HL-60 (cell line): ENCODE measurements around the gene CD81.

Source experiments
- DNase-seq, 2 experiments: peaks; one replicate each; pipeline ENCODE4 v3.0.0-alpha.2; 2010 to 2020; ENCODE audit warnings: low read depth in 1 of 2, low spot score in 1 of 2
- H3K27ac ChIP-seq: fragments of 250-450 bp; sonication (Bioruptor Pico); replicated peaks from 2 replicates; pipeline ENCODE4 v1.5.1; 2020; ENCODE audit warnings: mild to moderate bottlenecking, moderate library complexity
- H3K27me3 ChIP-seq: fragments of 250-450 bp; sonication (Bioruptor Pico); 2 replicates; pipeline ENCODE4 v1.5.1; 2021; ENCODE audit warnings: mild to moderate bottlenecking, moderate library complexity; ENCODE audit not compliant: insufficient read depth, poor library complexity, severe bottlenecking
- H3K4me3 ChIP-seq: replicated peaks from 2 replicates; pipeline ENCODE4 v1.5.1; 2011; ENCODE audit warnings: mild to moderate bottlenecking, control low read depth, low read length; ENCODE audit not compliant: insufficient read depth
- GABPA ChIP-seq: IDR thresholded peaks from 2 replicates; pipeline ENCODE4 v1.6.1; 2012; ENCODE audit warnings: low read depth
- POLR2AphosphoS5 ChIP-seq: IDR thresholded peaks from 2 replicates; pipeline ENCODE4 v1.6.1; 2012; ENCODE audit warnings: low read depth
- SPI1 ChIP-seq: IDR thresholded peaks from 2 replicates; pipeline ENCODE4 v1.6.1; 2012; ENCODE audit warnings: low read depth, mild to moderate bottlenecking, borderline replicate concordance
- TF ChIP-seq, protein P1 (sequence below): IDR thresholded peaks from 2 replicates; pipeline ENCODE4 v1.6.1; 2012; ENCODE audit warnings: low read depth; ENCODE audit not compliant: insufficient replicate concordance
- TF ChIP-seq, protein P2 (sequence below): IDR thresholded peaks from one replicate; pipeline ENCODE4 v1.5.1; 2011; ENCODE audit warnings: low read length, control low read depth, inconsistent platforms; ENCODE audit not compliant: insufficient read depth

The CD81 gene

DNA sequence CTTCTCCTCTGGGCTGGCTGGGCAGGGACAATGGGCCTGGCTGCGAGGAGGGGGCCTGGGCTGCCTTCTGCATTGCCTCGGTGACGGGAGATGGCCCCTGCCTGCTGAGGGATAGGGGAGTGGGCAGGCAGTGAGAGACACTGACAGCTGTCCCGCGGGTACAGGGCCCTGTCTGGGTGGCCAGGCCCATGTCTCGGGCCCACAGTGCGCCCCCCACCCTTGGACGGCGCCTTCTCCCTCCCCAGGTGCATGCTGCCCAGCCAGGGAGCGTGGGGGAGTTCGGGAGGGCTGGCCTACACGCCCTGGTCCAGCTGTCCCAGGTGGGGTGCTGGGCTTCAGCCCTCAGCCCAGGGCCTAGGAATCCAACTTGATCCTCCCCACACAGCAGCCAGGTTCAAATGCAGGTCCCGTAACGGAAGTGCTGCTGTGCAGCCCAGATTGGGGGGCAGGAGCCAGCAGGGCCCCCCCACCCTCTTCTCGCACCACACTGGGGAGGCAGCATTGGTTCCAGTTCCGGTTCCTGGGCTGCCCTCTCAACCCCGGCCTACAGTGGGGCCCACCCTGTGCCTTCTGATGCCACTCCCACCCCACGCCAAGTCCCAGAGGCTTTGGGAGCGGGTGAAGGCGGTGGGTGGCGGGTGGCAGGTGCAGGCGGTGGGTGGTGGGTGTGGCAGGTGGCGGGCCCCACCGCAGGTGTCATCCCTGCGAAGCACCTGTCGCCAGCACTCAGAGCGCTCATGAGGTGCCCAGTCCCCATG lies 16.2 kb downstream of the CD81 start:
- H3K4me3 ChIP-seq: no peak overlapping the region
- DNase-seq: no peak
- H3K27ac ChIP-seq: no peak overlapping the region
- TF ChIP-seq, protein P1, sequence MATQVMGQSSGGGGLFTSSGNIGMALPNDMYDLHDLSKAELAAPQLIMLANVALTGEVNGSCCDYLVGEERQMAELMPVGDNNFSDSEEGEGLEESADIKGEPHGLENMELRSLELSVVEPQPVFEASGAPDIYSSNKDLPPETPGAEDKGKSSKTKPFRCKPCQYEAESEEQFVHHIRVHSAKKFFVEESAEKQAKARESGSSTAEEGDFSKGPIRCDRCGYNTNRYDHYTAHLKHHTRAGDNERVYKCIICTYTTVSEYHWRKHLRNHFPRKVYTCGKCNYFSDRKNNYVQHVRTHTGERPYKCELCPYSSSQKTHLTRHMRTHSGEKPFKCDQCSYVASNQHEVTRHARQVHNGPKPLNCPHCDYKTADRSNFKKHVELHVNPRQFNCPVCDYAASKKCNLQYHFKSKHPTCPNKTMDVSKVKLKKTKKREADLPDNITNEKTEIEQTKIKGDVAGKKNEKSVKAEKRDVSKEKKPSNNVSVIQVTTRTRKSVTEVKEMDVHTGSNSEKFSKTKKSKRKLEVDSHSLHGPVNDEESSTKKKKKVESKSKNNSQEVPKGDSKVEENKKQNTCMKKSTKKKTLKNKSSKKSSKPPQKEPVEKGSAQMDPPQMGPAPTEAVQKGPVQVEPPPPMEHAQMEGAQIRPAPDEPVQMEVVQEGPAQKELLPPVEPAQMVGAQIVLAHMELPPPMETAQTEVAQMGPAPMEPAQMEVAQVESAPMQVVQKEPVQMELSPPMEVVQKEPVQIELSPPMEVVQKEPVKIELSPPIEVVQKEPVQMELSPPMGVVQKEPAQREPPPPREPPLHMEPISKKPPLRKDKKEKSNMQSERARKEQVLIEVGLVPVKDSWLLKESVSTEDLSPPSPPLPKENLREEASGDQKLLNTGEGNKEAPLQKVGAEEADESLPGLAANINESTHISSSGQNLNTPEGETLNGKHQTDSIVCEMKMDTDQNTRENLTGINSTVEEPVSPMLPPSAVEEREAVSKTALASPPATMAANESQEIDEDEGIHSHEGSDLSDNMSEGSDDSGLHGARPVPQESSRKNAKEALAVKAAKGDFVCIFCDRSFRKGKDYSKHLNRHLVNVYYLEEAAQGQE: no peak
- TF ChIP-seq GABPA (no peak), SPI1 (no peak), POLR2AphosphoS5 (no peak)
- TF ChIP-seq, protein P2, sequence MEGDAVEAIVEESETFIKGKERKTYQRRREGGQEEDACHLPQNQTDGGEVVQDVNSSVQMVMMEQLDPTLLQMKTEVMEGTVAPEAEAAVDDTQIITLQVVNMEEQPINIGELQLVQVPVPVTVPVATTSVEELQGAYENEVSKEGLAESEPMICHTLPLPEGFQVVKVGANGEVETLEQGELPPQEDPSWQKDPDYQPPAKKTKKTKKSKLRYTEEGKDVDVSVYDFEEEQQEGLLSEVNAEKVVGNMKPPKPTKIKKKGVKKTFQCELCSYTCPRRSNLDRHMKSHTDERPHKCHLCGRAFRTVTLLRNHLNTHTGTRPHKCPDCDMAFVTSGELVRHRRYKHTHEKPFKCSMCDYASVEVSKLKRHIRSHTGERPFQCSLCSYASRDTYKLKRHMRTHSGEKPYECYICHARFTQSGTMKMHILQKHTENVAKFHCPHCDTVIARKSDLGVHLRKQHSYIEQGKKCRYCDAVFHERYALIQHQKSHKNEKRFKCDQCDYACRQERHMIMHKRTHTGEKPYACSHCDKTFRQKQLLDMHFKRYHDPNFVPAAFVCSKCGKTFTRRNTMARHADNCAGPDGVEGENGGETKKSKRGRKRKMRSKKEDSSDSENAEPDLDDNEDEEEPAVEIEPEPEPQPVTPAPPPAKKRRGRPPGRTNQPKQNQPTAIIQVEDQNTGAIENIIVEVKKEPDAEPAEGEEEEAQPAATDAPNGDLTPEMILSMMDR: no peak
- H3K27me3 ChIP-seq: no peaks in the 10 kb centered on the region

DNA sequence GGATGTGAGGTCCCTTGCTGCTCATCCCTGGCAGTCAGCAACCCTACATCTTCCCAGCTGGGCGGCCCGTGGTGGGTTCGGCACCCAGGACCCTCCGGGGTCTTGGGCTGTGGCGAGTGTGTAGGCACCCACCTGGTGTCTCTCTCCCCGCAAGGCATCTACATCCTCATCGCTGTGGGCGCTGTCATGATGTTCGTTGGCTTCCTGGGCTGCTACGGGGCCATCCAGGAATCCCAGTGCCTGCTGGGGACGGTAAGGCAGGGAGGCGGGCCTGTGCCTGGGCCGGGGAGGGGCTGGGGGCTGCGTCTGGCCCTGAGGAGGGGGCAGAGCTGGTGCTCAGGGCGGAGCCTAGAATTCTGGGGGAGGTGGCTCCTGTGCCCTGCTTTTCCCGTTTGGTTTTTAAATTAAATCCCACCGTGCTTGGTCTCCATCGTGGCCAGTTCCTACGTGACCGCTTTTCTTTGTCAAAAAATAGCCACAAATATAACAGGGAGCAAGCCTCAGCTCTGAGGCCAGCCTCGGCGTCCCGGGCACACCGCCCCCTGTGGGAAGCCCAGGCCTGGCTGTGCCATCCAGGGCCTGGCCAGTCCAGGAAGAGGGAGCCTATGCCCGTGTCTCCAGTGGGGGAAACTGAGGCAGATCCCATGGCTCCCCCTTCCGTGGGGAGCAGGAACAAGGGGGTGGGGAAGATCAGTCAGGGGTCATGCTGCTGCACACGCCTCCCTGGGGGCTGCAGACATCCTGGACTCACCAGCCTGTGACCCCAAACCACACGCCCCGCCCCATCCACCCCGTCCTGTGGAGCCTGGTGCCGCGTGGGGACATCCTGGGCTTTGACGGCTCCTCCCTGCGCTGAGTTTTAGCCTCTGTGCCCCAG lies 17.1 kb downstream of the CD81 start:
- H3K27ac ChIP-seq: no peak overlapping the region
- H3K27me3 ChIP-seq: no peaks in the 10 kb centered on the region
- DNase-seq: no peak
- TF ChIP-seq SPI1 (no peak), GABPA (no peak), POLR2AphosphoS5 (no peak)
- TF ChIP-seq, protein P2: no peak
- TF ChIP-seq, protein P1: no peak
- H3K4me3 ChIP-seq: no peak overlapping the region

DNA sequence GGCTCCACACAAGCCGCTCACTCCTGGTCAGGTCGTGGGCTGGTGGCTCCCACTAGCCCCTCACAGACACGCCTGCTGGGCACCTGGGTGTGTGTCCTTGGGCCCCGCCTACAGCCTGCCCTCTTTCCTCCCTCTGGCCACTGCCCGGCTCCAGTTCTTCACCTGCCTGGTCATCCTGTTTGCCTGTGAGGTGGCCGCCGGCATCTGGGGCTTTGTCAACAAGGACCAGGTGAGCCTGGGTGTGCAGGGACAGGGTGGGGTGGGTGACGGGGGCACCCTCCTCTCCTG lies 17.7 kb downstream of the CD81 start:
- TF ChIP-seq GABPA: no peak
- TF ChIP-seq POLR2AphosphoS5: no peak
- TF ChIP-seq SPI1: no peak
- TF ChIP-seq, protein P2: no peak
- TF ChIP-seq, protein P1: no peak
- Histone ChIP-seq H3K4me3 (no peak overlapping the region), H3K27ac (no peak overlapping the region), H3K27me3 (no peaks in the 10 kb centered on the region)
- DNase-seq: no peak
